Measurements from ENCODE around the gene HDAC4.

Gene HDAC4

GRCh38 chr2:239381709-239382134 lies 19.1 kb downstream of the HDAC4 start:
- peak; percentile 62 for DNase-seq

DNA sequence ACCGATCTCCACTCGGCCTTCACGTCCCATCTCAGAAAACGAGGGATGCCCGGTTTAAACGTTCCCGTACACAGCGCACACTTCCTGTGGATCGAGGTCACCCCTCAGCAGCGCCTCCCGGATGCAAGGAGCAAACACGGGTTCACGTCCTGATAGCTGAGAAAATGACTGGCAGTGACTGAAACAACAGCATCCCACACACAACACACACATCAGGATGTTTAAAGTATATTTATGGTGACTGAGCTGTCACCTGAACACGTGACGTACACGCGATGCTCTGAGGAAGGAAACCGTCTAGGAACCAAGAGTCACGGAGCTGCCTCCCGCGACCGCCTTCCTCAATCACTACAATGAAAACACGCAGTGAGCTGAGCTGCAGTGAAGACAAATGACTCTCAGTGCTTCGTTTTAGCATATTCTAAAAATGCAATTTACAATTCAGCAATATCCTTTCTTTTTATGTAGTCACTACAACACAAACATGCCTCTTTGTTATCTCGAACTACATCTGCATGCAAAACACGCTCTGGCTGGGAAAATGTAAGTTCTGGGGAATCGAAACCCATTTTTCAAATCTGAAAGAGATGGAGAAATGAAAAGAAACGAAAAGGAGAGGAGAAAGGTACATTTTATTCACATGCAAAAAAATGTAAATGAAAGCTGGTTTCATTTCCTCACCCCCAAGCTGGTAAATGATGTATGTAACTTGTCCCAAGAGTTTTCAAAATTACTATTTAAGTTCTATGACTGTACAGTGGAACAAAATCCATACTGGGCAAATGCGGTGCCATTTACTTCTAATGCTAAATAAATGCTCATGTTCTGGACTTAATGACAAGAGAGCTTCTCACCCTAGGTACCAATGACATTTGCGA lies 19.8 kb downstream of the HDAC4 start:
- DNase-seq = peak; percentile 71

DNA sequence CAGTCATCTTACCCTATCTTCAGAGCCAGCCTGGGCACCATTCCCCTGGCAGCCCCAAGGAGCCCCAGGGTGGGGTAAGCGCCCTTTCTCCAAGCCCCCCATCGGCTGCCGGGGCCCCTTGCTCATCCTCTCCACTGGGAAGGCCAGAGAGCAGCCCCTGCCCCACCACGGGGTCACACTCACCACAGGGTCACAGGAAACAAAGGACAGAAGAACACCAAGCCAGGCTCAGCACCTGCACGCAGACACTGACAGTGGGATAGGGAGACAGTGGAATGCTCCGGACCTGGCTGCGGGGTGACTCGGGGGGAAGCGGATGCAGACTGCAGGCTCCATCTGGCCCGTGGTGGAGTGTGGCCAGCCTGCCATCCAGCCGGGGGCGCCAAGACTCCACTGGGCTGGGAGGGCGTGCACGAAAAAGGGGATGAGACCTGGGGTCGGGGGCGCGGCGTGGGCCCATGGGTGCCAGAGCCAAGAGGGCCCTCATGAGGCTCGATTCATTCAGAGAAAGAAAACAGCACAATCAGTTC lies 21.1 kb downstream of the HDAC4 start:
- no peak for DNase-seq

- DNase-seq = no peak
Observed at GRCh38 chr2:239378918-239379640, 21.7 kb downstream of the HDAC4 start.

GRCh38 chr2:239378021-239378917 lies 22.6 kb downstream of the HDAC4 start:
- no peak for DNase-seq

DNA sequence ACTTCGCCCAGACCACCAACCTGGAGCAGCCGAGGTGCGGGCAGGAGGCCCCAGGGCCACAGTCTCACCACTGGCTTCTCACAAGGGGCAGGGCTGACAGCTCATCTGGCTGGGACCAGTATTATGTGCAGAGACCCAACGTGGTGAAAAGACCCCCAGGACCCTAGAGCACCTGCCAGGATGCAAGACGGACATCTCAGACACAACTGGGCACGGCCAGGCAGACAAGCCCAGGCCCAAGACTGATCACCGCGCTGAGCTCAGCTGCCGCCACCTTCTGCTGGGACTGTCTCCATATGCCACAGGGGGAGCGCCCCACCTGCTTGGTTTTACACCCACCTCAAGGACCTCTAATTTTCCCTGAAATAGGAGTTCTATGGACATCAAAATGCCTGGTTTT lies 23.2 kb downstream of the HDAC4 start:
- no peak for DNase-seq

DNA sequence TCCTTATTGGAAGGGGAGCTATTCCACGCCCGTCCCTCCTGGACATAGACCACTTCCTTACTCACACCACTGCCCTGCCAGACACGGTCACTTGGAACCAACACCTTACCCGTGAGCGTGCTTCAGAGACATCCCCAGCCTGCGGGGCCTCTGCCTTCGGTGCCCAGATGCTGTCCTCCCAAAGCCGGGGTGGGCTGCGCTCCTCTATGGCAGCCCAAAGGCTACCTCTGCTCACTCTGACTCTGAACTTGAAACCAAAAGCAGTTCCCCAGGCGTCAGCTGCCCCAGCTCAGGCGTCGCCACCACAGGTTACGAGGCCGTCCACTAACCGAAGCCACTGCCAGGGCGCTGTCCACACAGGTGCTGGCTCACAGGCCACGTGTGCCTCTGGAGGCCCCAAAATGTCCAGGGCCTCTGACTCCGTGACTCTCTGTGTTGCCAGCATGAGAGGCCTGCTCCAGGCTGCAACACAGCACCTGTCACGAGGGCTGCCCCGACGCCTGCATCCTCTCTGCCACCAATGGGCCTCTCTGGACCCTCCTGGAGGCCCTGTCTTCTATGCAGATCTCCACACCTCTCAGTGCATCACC lies 23.8 kb downstream of the HDAC4 start:
- DNase-seq = no peak

GRCh38 chr2:239376351-239376750 lies 24.5 kb downstream of the HDAC4 start:
- DNase-seq = no peak

- no peak for DNase-seq
Observed at GRCh38 chr2:239375278-239376061, 25.4 kb downstream of the HDAC4 start.

GRCh38 chr2:239374896-239375277 lies 25.9 kb downstream of the HDAC4 start:
- DNase-seq = no peak

DNA sequence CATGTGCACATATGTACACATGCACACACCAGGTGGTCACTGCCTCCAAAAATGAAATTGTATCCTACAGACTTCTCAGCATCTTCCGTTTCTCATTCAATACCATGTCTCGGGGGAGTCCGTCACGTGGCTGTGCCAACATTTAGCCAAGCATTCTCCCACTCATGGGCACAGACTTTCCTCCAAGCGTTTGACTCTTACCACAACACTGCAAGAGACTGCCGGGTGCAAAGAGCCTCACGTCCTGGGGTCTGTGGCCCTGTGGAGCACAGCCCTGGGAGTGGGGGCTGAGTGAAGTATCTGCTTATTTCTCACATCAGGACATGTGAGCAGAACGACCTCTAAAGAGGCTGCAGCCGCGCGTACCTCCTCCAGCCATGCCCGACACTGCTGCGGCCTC lies 28.0 kb downstream of the HDAC4 start:
- DNase-seq = no peak

DNA sequence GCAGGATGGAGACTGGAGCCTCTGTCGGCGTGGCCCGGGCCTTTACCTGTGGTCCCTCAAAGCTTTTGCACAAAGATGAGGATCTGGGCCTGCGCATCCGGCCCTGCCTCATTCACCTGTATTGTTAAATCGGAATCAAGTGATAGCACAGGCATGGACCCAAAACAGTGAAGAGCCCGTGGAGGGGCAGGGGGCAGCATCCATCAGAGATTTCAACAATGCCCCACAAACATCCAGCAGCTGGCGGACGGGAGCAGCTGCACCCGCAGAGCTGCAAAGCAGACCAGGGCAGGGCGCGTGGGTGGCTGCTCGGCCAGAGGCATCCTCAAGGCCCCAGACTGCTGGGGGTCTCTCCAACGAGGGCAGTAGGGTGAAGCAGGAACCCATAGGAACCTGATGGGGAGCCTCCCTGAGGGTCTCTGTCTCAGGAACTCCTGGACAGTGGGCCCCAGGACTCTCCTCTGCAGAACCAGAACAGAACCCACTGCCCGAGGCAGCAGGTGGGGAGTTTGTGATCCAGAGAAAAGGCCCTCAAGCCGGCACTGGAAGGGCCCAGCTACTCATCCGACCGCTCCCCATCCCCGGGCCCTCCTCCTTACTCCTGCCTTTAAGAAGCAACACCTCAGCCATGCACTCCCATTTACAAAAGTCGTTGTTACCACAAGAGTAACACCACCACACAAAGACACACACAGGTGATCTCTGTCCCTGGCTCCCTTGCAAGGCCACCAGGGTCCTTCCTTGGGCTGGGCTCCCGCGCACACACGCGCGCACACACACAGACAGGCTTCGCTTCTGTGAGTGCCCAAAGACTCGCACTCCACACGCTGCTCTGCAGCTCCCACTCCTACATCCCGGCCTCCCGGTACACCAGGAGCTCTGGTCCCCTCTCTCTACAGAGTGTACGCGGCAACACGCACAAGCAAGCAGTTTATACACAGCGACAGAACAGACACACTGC lies 28.8 kb downstream of the HDAC4 start:
- DNase-seq = no peak

DNA sequence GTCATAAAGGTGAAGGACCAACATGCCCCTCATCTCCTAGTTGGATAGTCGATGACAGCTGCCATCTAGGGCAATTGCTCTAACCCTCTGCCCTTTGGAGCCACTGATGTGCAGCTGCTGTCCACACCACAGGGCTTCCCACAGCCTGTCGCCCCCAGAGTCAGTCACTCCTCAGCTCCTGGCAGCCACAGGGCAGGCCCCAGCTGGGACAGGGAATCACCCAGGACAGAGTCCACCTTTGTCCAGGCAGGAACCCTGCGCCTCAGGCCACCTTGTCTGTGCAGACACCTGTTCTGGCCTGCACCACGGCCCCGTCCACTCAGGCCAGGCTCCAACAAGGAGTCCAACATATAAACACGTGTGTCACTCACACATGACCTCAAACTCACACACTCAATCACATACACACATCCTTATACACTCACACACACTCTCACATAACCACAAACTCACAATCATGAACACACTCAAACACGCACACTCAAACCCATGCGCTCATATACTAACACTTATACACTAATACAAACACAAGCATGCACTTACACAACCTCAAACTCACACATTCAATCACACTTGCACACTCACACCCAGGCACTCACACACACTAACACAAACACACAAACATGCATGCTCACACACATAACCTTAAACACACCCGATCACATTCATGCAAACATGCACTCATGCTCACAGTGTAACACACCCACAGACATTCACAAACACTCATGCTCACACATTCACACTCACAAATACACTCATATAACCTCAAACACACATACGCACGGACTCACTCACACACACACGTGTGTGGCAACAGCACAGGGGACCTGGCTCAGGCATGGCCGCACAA lies 29.7 kb downstream of the HDAC4 start:
- DNase-seq = no peak

GRCh38 chr2:239370403-239370802 lies 30.4 kb downstream of the HDAC4 start:
- DNase-seq = no peak

DNA sequence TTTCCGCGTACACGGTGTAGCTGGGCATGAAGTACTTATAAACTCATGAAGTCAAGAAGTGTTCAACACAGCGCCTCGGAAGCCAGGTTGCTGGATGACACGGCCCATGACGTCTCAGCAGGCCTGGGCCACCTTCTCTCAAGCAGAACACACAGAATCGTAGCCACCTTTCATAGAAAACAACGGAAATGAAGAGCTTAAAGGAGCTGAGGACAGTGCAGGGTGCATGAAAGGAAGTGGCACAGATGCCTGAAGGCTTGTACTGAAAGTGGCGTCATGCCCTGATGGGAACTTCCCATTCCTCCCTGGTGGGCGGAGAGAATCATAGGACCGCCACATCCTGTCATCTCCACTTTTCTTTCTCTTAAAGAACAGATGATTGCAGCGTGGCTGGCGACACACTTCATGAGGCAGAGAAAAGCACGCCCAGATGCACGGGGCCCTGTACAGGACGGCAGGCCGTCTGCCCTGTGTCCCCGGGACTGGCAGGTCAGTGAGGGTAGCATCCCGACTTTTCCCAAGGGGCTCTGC lies 31.1 kb downstream of the HDAC4 start:
- DNase-seq = peak; percentile 79

- no peak for DNase-seq
Observed at GRCh38 chr2:239368906-239369552, 31.8 kb downstream of the HDAC4 start.

DNA sequence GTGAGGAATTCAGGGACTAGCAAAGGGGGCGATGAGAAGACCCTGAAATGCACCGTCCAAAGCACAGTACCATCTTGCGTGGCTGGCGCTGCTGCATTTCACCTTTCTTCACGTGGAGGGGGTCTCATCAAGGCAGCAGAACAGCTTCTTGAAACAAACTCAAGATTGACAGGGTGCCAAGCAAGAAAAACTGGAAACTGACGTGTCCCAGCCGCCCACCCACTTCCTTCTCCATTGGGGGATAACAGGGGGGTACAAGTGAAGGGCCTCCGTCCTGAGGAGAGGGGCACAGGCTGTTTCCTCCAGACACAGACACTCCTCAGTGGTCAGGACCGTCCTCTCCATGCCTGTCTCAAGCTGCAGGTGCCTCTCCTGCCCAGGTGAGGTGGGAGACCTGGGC lies 32.5 kb downstream of the HDAC4 start:
- DNase-seq = no peak

- no peak for DNase-seq
Observed at GRCh38 chr2:239366740-239367139, 34.1 kb downstream of the HDAC4 start.

Data from stimulated activated CD8-positive, alpha-beta memory T cell treated with anti-CD3 and anti-CD28 coated beads, Interleukin-4, amount 100 ng/mL, for 48 hours (primary cell).